GM20000 (cell line): Measurements from ENCODE around the gene TCF12.

ENCODE experiments used
- DNase-seq: peaks from one replicate; pipeline ENCODE4 v3.0.0; 2012; ENCODE audit warnings: low spot score
- TF ChIP-seq, protein P1 (sequence below): IDR thresholded peaks from 2 replicates; pipeline ENCODE4 v1.5.1; 2012; ENCODE audit warnings: mild to moderate bottlenecking, control low read depth; ENCODE audit errors: extremely low read depth, missing control alignments

TCF12 gene

DNA sequence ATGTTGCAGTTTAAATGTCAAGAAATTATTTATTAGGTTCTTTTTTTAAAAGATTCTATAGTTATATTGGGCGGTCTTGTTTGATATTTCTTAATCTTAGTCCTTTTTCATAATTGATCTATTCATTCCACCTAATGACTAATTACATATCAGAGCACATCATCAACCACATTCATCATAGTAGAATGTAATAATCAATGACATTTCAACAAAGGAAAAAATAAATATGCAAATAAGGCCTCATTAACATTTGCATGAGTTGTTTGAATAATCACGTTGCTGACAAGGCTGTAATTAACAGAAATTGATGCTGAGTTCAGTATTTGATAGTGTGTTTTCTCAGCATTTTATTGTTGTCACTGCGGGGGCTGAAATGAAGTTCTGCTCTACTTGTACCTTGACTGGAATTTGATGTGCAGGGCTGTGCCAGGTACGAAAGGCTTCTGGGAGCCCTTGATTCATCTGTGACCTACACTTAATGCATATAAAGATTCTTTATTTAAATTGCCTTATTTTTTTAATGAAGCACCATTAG, 215.7 kb downstream of the TCF12 start:
- TF ChIP-seq, protein P1, sequence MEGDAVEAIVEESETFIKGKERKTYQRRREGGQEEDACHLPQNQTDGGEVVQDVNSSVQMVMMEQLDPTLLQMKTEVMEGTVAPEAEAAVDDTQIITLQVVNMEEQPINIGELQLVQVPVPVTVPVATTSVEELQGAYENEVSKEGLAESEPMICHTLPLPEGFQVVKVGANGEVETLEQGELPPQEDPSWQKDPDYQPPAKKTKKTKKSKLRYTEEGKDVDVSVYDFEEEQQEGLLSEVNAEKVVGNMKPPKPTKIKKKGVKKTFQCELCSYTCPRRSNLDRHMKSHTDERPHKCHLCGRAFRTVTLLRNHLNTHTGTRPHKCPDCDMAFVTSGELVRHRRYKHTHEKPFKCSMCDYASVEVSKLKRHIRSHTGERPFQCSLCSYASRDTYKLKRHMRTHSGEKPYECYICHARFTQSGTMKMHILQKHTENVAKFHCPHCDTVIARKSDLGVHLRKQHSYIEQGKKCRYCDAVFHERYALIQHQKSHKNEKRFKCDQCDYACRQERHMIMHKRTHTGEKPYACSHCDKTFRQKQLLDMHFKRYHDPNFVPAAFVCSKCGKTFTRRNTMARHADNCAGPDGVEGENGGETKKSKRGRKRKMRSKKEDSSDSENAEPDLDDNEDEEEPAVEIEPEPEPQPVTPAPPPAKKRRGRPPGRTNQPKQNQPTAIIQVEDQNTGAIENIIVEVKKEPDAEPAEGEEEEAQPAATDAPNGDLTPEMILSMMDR = no peak
- DNase-seq = no peak

DNA sequence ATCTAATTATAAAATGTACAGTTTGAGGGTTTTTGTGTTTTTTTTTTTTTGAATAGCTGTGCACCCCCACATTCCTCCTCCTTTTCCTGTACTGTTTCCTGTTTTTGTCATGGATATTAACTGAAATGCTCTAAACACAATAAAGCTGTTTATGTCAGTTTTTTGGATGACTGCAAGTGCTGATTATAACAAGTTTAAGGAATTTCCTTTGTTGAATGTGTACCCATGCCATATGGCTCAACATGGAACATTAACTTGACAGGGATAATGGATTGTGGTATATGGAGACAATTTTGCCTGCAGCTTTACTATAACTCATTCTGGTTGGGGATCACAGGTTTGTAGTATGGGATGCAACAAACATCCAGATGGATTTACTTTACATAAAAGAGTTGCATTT, 216.4 kb downstream of the TCF12 start:
- TF ChIP-seq, protein P1 = no peak
- DNase-seq = no peak

DNA sequence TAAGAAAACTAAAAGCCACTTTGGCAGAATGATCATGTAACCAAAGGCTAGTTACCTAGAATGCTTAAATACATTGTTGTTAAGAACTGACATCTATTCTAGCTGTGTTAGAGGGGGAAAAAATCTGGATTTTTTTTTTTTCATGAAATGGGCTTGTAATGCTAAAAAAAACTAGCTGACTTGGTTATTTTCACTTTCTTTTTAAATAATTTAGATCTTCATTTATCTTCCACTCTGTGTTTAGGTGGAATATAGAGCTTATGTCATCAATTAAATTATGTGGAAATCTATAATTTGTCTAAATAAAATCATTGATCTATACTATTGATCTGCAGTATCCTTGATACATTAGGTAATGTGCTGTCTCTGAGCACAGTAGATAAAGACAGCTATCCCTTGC, 217.4 kb downstream of the TCF12 start:
- no peak for DNase-seq
- TF ChIP-seq, protein P1 = no peak

DNA sequence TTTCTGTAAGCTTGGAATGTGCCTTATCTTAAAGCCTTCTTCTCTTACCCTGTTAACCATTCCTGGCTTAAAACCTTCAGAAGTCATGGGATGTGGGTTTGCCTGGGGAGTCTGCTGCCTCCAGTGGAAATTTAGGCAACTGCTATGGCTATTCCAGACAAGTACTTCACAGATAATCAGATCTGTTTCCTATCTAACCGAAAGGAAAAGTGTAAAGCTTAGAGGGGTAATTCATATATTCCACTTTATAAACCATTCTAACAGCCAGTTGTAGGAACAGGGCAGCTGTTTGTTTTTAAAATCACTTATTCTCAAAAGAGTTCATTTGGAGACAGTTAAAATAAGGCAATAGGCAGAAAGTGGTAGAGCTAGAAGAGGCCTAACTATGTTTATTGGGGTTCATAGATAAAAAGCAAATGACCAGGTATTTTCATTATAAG, 219.9 kb downstream of the TCF12 start:
- no peak for DNase-seq
- TF ChIP-seq, protein P1 = peak; percentile 25

DNA sequence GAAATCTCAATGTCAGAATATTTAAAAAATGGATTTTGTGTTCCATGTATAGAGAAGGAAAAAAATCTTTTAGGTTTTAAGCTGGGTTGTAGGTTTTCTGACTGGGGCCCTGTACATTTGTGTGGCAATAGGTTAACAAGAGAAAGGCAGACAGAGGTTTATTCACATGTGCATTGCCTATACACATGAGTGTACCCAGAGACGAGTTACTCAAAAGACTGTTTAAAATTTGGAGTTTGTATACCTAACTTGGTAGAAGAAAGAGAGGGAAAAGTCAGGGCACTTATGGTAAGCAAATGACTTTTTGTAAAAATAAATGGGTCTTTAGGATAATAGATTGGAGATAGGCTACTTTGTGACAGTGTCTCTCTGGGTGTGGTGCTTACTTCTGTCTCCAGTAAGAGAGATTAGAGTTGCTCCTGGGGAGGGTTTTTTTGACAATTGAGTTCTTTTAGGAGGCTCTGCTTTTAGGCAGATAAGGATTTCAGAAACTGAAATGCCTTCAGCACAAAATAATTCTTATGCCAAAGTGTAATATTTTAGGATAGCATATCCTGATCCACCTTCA, 225.2 kb downstream of the TCF12 start:
- no peak for DNase-seq
- TF ChIP-seq, protein P1 = no peak

DNA sequence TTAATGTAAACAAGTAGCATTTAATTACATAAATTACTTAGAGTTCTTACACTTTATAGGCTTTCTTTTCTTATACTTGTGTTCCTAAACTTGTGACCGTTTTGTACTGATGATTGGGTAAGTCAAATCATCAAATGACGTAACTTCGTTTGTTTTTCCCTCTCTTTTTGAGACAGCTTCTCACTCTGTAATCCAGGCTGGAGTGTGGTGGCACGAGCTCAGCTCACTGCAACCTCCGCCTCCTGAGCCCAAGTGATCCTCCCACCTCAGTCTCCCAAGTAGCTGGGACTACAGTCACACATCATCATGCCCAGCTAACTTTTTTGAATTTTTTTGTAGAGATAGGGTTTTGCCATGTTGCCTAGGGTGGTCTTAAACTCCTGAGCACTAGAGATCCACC, 226.0 kb downstream of the TCF12 start:
- TF ChIP-seq, protein P1 = no peak
- no peak for DNase-seq

DNA sequence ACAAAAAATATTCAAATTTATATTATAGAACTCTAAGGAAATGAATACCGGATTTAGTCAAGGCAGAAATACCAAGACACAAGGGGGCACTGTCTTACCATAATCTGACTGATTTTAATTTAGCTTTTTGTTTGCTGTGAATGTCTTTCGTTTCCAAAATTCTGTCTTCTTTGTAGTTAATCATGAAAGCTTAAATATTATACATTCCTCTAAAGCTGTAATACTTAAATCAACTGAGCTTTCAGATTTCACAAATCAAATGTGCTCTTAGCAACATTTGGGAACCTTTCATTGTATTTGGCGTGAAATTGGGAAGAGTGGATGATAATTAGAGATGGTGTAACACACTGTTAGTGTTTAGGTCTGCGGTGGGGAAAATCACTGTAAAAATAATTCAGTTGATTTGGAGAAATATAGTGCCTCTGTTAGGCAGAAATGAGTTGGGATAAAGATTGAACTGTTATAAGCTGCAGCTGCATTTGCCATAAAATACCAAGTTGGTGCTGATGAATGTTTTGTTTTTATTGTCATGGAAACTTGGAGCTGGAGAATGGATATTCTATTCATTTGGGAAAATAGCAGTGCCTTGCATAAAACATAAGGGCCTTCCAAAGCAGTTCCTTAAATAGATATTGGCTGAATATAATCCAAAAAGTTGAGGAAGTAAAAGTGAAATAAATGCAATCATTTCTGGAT, 228.2 kb downstream of the TCF12 start:
- peak; percentile 13 for DNase-seq
- TF ChIP-seq, protein P1 = peak; percentile 41
